HCT116 (cell line): ENCODE measurements around the gene C2orf76.

Experiments
- JUND ChIP-seq: IDR thresholded peaks from 2 replicates; pipeline ENCODE4 v1.6.1; 2012
- ZFX ChIP-seq: fragments of 450-650 bp; IDR thresholded peaks from 2 replicates; pipeline ENCODE4 v1.6.1; 2017
- TF ChIP-seq, protein P1 (sequence below), 3 experiments: fragments of 200-600 bp in 1 of 3; sonication (generic) in 1 of 3; IDR thresholded peaks in 2 of 3; conservative IDR thresholded peaks in 1 of 3; 2 replicates each; pipeline ENCODE4 v1.5.1; 2012 to 2017; ENCODE audit warnings: low read depth in 2 of 3, low read length in 2 of 3, antibody characterized with exemption in 1 of 3, borderline replicate concordance in 1 of 3, control low read depth in 1 of 3, mild to moderate bottlenecking in 1 of 3, mixed read lengths in 1 of 3, mixed run types in 1 of 3, moderate library complexity in 1 of 3; ENCODE audit not compliant: insufficient read depth in 1 of 3
- TF ChIP-seq, protein P2 (sequence below): IDR thresholded peaks from 2 replicates; pipeline ENCODE4 v1.6.1; 2012

DNA sequence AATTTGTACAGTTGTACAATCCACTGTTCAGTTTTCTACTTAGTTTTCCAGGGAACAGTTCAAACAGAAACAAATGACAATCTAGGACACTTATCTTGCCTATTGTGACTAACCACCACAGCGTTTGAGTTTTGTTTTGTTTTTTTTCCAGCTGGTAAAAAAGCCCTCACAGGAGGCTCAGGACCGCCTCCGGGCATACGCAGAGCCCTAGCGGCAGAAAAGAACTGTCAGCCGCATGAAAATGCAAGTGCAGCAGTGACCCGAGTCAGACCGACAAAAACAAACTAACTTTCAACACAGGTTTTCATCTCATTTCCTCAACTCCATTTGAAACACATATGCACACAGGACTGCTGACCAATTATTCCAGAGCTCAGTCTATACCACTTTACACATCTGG lies 74.4 kb downstream of the C2orf76 start:
- TF ChIP-seq, protein P1, sequence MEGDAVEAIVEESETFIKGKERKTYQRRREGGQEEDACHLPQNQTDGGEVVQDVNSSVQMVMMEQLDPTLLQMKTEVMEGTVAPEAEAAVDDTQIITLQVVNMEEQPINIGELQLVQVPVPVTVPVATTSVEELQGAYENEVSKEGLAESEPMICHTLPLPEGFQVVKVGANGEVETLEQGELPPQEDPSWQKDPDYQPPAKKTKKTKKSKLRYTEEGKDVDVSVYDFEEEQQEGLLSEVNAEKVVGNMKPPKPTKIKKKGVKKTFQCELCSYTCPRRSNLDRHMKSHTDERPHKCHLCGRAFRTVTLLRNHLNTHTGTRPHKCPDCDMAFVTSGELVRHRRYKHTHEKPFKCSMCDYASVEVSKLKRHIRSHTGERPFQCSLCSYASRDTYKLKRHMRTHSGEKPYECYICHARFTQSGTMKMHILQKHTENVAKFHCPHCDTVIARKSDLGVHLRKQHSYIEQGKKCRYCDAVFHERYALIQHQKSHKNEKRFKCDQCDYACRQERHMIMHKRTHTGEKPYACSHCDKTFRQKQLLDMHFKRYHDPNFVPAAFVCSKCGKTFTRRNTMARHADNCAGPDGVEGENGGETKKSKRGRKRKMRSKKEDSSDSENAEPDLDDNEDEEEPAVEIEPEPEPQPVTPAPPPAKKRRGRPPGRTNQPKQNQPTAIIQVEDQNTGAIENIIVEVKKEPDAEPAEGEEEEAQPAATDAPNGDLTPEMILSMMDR (IDR thresholded peaks at IDR 0.05 in 2 of 3, conservative IDR thresholded peaks at IDR 0.05 in 1 of 3; ENCODE audit: borderline replicate concordance in 1 of 3, insufficient read depth in 1 of 3, low read depth in 2 of 3, low read length in 2 of 3): no peak
- no peak for TF ChIP-seq ZFX
- TF ChIP-seq JUND: no peak
- TF ChIP-seq, protein P2, sequence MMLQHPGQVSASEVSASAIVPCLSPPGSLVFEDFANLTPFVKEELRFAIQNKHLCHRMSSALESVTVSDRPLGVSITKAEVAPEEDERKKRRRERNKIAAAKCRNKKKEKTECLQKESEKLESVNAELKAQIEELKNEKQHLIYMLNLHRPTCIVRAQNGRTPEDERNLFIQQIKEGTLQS: no peak
